Panc1 (cell line): ENCODE data around the gene OPA1. TPM values are rescaled to one million over a fixed set of nuclear protein-coding genes. Genes with fewer than 3 reads are reported as not detected.

Experiments used
- ATAC-seq: fragments of 200-7000 bp; cut with Tn5 transposase; 2 replicates; pipeline ENCODE4 v1.9.1; 2020; ENCODE audit warnings: mild to moderate bottlenecking, moderate library complexity
- BruUV-seq: library from RNA; stranded (reverse); fragments of 400-500 nt; replicated peaks from 2 replicates; lab custom pipeline; 2021; lab: Mats Ljungman, UMichigan
- CTCF ChIA-PET: fragments of 300-600 bp; sonication (Branson Sonifier 250); formaldehyde crosslinking; loops from one replicate; lab custom pipeline; 2022; ENCODE audit warnings: antibody characterized with exemption; lab: Charles Lee
- POLR2A ChIA-PET: fragments of 300-600 bp; sonication (Branson Sonifier 250); formaldehyde crosslinking; loops from one replicate; lab custom pipeline; 2022; ENCODE audit warnings: antibody characterized with exemption; lab: Charles Lee
- DNase-seq: peaks from one replicate; pipeline ENCODE4 v3.0.0-alpha.2; 2010; ENCODE audit warnings: low read depth, low spot score
- H3K27ac ChIP-seq: 2 replicates; pipeline ENCODE4 v1.5.1; 2011; ENCODE audit warnings: mild to moderate bottlenecking, low read length, inconsistent platforms
- H3K27me3 ChIP-seq: fragments of 200-500 bp; sonication (Bioruptor generic); 2 replicates; pipeline ENCODE4 v1.6.0; 2014; ENCODE audit warnings: low read length, inconsistent platforms; ENCODE audit not compliant: control insufficient read depth, insufficient read depth
- H3K36me3 ChIP-seq: fragments of 200-500 bp; sonication (Bioruptor generic); 2 replicates; pipeline ENCODE4 v1.5.1; 2014; ENCODE audit warnings: inconsistent platforms, mild to moderate bottlenecking, low read length, moderate library complexity; ENCODE audit not compliant: control insufficient read depth, insufficient read depth
- H3K4me1 ChIP-seq: 2 replicates; pipeline ENCODE4 v1.5.1; 2011; ENCODE audit warnings: inconsistent platforms, mild to moderate bottlenecking, low read length, moderate library complexity; ENCODE audit not compliant: control insufficient read depth, insufficient read depth
- H3K4me3 ChIP-seq, 2 experiments: 2 replicates each; pipeline ENCODE4 v1.5.1; 2011 to 2012; ENCODE audit warnings: low read depth in 2 of 2, low read length in 2 of 2, mild to moderate bottlenecking in 2 of 2, inconsistent platforms in 1 of 2, moderate library complexity in 1 of 2
- H3K9me3 ChIP-seq: fragments of 200-500 bp; sonication (Bioruptor generic); 2 replicates; pipeline ENCODE4 v1.5.1; 2014; ENCODE audit warnings: low read depth, mild to moderate bottlenecking, inconsistent platforms, low read length, moderate library complexity; ENCODE audit not compliant: control insufficient read depth, insufficient read depth
- CTCF ChIP-seq: fragments of 450-650 bp; IDR thresholded peaks from 2 replicates; pipeline ENCODE4 v1.5.1; 2017; ENCODE audit warnings: mild to moderate bottlenecking
- POLR2AphosphoS5 ChIP-seq: IDR thresholded peaks from 2 replicates; pipeline ENCODE4 v1.6.1; 2012; ENCODE audit warnings: mild to moderate bottlenecking, low read depth, low read length, moderate library complexity
- REST ChIP-seq, 2 experiments: IDR thresholded peaks; 2 replicates each; pipeline ENCODE4 v1.6.1; 2011 to 2012; ENCODE audit warnings: low read depth in 2 of 2, control low read depth in 1 of 2, low read length in 1 of 2, mild to moderate bottlenecking in 1 of 2, moderate library complexity in 1 of 2; ENCODE audit not compliant: insufficient read depth in 1 of 2
- SIN3A ChIP-seq: IDR thresholded peaks from 2 replicates; pipeline ENCODE4 v1.6.1; 2012; ENCODE audit warnings: low read depth, mild to moderate bottlenecking, low read length, moderate library complexity, borderline replicate concordance; ENCODE audit not compliant: insufficient read depth
- TCF7L2 ChIP-seq: IDR thresholded peaks from 2 replicates; pipeline ENCODE4 v1.6.1; 2011; ENCODE audit warnings: mild to moderate bottlenecking, low read depth, low read length, inconsistent platforms
- in situ Hi-C: cut with HindIII; loops from 2 replicates; pipeline ENCODE4 v1.10.0; 2016; ENCODE audit warnings: low sequenced_read_pairs, low pct_unique_long_range_greater_than_20kb
- intact Hi-C: fragments of 100-400 bp; cut with micrococcal nuclease; formaldehyde crosslinking; loops from one replicate; pipeline ENCODE4 v1.10.0; 2022; ENCODE audit not compliant: unreplicated experiment
- total RNA-seq: library from RNA; stranded (reverse); gene quantifications from one replicate; pipeline ENCODE4 v1.2.1, GENCODE V29; 2021; ENCODE audit not compliant: unreplicated experiment

Gene OPA1
- total RNA-seq, 1 experiment from 2014 or later: 109 TPM

- intact Hi-C loops (no loop called here), in situ Hi-C loops (no loop called here)
- ATAC-seq (no peak), DNase-seq (no peak)
- Histone ChIP-seq H3K36me3 (no peaks in the 10 kb centered on the region), H3K27ac (no peak overlapping the region), H3K4me1 (no peaks in the 10 kb centered on the region), H3K27me3 (no peaks in the 10 kb centered on the region), H3K4me3 (no peak overlapping the region), H3K9me3 (no peaks in the 10 kb centered on the region)
- BruUV-seq: no TSS peak
- ChIA-PET POLR2A (no interaction called here), CTCF (no interaction called here)
- TF ChIP-seq REST (IDR thresholded peaks at IDR 0.05; ENCODE audit: insufficient read depth in 1 of 2, low read depth in 2 of 2, low read length in 1 of 2) (no peak), POLR2AphosphoS5 (no peak), CTCF (no peak), TCF7L2 (no peak), SIN3A (no peak)
These were observed 47.7 kb upstream of the OPA1 start for GRCh38 chr3:193545304-193545703.

GRCh38 chr3:193546129-193546528, 46.9 kb upstream of the OPA1 start:
- ATAC-seq (no peak), DNase-seq (no peak)
- Histone ChIP-seq H3K27me3 (no peaks in the 10 kb centered on the region), H3K27ac (no peak overlapping the region), H3K4me3 (no peak overlapping the region), H3K36me3 (no peaks in the 10 kb centered on the region), H3K4me1 (no peaks in the 10 kb centered on the region), H3K9me3 (no peaks in the 10 kb centered on the region)
- ChIA-PET POLR2A (no interaction called here), CTCF (no interaction called here)
- intact Hi-C loops: no loop called here
- in situ Hi-C loops: no loop called here
- BruUV-seq: no TSS peak
- TF ChIP-seq TCF7L2 (no peak), SIN3A (no peak), CTCF (no peak), REST (IDR thresholded peaks at IDR 0.05; ENCODE audit: insufficient read depth in 1 of 2, low read depth in 2 of 2, low read length in 1 of 2) (no peak), POLR2AphosphoS5 (no peak)
